22Rv1 (cell line): ENCODE measurements around the gene TEX22.

ENCODE experiments used
- ZFX ChIP-seq: fragments of 450-650 bp; IDR thresholded peaks from 2 replicates; pipeline ENCODE4 v1.6.1; 2017; ENCODE audit warnings: antibody characterized with exemption, borderline replicate concordance
- TF ChIP-seq, protein P1 (sequence below): fragments of 450-650 bp; IDR thresholded peaks from 2 replicates; pipeline ENCODE4 v1.5.1; 2017; ENCODE audit warnings: mild to moderate bottlenecking

DNA sequence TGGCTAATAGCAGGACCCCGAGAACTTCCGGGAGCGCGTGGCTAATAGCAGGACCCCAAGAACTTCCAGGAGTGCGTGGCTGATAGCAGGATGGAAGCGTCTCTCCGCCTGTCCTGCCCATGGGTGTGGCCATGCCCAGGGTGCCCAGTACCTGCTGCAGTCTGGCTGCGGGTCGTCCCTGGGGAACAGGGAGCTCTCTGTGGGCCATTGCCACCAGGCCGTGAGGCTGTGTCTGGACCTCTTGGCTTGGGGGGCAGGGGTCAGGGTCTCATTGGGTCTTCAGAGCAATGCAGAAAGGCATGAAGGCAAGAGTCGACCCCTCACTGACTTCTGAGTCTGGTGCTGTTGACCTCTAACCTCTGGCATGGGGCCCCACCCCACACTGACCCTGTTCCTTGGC lies 48.3 kb upstream of the TEX22 start:
- TF ChIP-seq, protein P1, sequence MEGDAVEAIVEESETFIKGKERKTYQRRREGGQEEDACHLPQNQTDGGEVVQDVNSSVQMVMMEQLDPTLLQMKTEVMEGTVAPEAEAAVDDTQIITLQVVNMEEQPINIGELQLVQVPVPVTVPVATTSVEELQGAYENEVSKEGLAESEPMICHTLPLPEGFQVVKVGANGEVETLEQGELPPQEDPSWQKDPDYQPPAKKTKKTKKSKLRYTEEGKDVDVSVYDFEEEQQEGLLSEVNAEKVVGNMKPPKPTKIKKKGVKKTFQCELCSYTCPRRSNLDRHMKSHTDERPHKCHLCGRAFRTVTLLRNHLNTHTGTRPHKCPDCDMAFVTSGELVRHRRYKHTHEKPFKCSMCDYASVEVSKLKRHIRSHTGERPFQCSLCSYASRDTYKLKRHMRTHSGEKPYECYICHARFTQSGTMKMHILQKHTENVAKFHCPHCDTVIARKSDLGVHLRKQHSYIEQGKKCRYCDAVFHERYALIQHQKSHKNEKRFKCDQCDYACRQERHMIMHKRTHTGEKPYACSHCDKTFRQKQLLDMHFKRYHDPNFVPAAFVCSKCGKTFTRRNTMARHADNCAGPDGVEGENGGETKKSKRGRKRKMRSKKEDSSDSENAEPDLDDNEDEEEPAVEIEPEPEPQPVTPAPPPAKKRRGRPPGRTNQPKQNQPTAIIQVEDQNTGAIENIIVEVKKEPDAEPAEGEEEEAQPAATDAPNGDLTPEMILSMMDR: no peak
- no peak for TF ChIP-seq ZFX
